ENCODE results near the gene MAB21L3. TPM values are rescaled to one million over a fixed set of nuclear protein-coding genes. Genes with fewer than 3 reads are reported as not detected.

Gene MAB21L3
- total and polyA plus RNA-seq, 2 of the 13 experiments (the other 11 are each of a cell fraction or from before 2014, with no cell fraction given) = 0.55 to 4.1 TPM

DNA sequence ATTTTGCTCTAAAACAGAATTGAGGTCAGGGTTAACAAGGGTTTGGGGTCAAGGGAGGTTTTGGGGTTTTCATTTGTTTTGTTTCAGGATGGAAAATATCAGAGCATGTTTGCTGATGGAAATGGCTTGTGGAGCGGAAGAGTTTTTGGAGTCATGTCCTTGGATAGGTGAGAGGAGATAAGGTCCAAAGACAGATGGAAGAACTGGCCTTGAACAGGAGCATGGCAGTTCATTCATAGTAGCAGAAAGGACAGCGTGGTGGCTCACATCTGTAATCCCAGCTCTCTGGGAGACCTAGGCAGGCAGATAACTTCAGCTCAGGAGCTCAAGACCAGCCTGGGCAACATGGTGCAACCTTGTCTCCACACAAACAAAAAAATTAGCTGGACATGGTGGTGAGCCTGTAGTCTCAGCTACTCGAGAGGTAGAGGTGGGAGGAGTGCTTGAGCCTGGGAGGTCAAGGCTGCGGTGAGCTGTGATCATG is 65.1 kb downstream of the MAB21L3 start (continued):
- TF ChIP-seq, protein P1, sequence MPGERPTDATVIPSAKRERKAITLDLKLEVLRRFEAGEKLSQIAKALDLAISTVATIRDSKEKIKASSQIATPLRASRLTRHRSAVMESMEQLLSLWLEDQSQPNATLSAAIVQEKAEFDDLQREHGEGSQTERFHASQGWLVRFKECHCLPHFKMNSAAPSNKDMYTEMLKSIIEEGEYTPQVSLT (CRISPR knock-in tag; IDR thresholded peaks at IDR 0.05; ENCODE audit: borderline replicate concordance, low read depth) = no peak
- TF ChIP-seq ZBTB34 (CRISPR knock-in tag; IDR thresholded peaks at IDR 0.05) (0 out of 2 replicates have a peak, but pooled peaks have one; percentile 30), TSC22D2 (CRISPR knock-in tag; IDR thresholded peaks at IDR 0.05; ENCODE audit: borderline replicate concordance) (no peak), ZFP90 (CRISPR knock-in tag; IDR thresholded peaks at IDR 0.05; ENCODE audit: borderline replicate concordance) (no peak), KDM5A (IDR thresholded peaks at IDR 0.05; ENCODE audit: borderline replicate concordance, low read length) (no peak), CBX1 (IDR thresholded peaks at IDR 0.05; ENCODE audit: low read depth) (no peak), ELF1 (CRISPR knock-in tag; IDR thresholded peaks at IDR 0.05) (no peak), RBAK (CRISPR knock-in tag; IDR thresholded peaks at IDR 0.05) (no peak), ZNF180 (CRISPR knock-in tag; IDR thresholded peaks at IDR 0.05; ENCODE audit: borderline replicate concordance, low read depth) (no peak), ZNF740 (CRISPR knock-in tag; IDR thresholded peaks at IDR 0.05) (no peak), ATAD3A (CRISPR knock-in tag; IDR thresholded peaks at IDR 0.05) (no peak), RAD21 (CRISPR knock-in tag; IDR thresholded peaks at IDR 0.05) (no peak), ZBTB40 (IDR thresholded peaks at IDR 0.05) (no peak), ZBTB40 (CRISPR knock-in tag; IDR thresholded peaks at IDR 0.05) (no peak; the same call in 1 of the 2 replicates), ARHGAP35 (CRISPR knock-in tag; IDR thresholded peaks at IDR 0.05; ENCODE audit: borderline replicate concordance) (no peak), MED13 (CRISPR knock-in tag; IDR thresholded peaks at IDR 0.05) (no peak)
- TF ChIP-seq, protein P2, sequence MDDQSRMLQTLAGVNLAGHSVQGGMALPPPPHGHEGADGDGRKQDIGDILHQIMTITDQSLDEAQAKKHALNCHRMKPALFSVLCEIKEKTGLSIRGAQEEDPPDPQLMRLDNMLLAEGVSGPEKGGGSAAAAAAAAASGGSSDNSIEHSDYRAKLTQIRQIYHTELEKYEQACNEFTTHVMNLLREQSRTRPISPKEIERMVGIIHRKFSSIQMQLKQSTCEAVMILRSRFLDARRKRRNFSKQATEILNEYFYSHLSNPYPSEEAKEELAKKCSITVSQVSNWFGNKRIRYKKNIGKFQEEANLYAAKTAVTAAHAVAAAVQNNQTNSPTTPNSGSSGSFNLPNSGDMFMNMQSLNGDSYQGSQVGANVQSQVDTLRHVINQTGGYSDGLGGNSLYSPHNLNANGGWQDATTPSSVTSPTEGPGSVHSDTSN (CRISPR knock-in tag; IDR thresholded peaks at IDR 0.05; ENCODE audit: borderline replicate concordance) = no peak
- TF ChIP-seq, protein P3, sequence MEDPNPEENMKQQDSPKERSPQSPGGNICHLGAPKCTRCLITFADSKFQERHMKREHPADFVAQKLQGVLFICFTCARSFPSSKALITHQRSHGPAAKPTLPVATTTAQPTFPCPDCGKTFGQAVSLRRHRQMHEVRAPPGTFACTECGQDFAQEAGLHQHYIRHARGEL (CRISPR knock-in tag; IDR thresholded peaks at IDR 0.05) = no peak
